HEK293T (cell line): Measurements from ENCODE around the gene PCSK2.
"Not testable (repeated sequence)": the region's sequence is repeated elsewhere in the genome, so short reads cannot be mapped to it uniquely, and the experiment has no call there.

Experiments
- ARNT ChIP-seq: fragments of 450-650 bp; IDR thresholded peaks from 2 replicates; pipeline ENCODE4 v1.6.1; 2017; ENCODE audit warnings: mild to moderate bottlenecking
- ELF4 ChIP-seq: fragments of 450-650 bp; IDR thresholded peaks from 2 replicates; pipeline ENCODE4 v1.6.1; 2017; ENCODE audit warnings: antibody characterized with exemption
- FOXA1 ChIP-seq: fragments of 450-650 bp; IDR thresholded peaks from 2 replicates; pipeline ENCODE4 v1.6.1; 2016; ENCODE audit warnings: mild to moderate bottlenecking
- NFRKB ChIP-seq: fragments of 450-650 bp; IDR thresholded peaks from 2 replicates; pipeline ENCODE4 v1.6.1; 2016; ENCODE audit warnings: mild to moderate bottlenecking, moderate library complexity
- SP1 ChIP-seq: fragments of 450-650 bp; IDR thresholded peaks from 2 replicates; pipeline ENCODE4 v1.6.1; 2017

GRCh38 chr20:17219856-17220255 lies 7.0 kb upstream of the PCSK2 start:
- not testable (repeated sequence) for TF ChIP-seq ARNT, ELF4, SP1, NFRKB, FOXA1
